ENCODE data around the gene TNFRSF14. TPM values are rescaled to one million over a fixed set of nuclear protein-coding genes. Genes with fewer than 3 reads are reported as not detected.

The TNFRSF14 gene
- total and polyA plus RNA-seq, 2 experiments from 2014 or later = not detected

DNA sequence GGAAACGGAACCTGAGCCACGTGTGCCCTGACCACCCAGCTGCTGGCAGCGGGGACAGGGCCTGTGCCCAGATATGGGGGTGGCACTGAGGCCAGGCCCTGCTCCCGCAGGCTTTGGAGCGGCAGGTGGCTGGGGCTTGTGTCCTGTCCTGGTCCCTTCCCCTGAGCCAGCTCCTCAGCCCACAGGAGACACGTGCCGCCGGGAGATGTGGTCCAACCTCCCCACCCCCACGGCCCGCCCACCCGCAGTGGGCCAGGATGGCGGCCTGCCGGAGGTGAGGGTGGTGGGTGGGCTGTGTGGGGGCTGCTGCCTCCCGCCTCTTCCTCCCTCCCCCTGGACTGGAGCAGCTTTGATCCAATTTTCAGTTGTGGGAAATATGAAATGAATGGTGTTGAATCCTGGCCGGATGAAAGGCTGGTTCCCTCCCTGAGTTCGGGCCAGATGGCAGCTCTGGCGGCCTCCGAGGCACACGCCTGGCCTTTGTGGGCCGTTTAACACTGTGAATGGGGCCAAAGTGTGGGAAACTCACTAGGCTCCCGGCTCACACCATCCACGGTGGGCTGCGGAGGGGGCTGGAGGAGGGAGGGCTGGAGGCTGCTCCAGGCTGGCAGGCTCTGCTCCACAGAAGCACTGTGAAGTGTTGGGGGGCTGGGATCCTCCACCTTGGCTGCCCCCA lies 23.5 kb upstream of the TNFRSF14 start:
- Histone ChIP-seq H3K4me1 (ENCODE audit: insufficient read depth) (peaks cover 9% of the 10 kb centered on the region), H3K36me3 (ENCODE audit: insufficient read depth) (no peaks in the 10 kb centered on the region), H3K27me3 (ENCODE audit: insufficient read depth) (peaks cover 57% of the 10 kb centered on the region), H3K79me2 (replicated peaks; ENCODE audit: insufficient read depth) (no peaks in the 10 kb centered on the region), H3K4me3 (no peak overlapping the region), H3K27ac (ENCODE audit: low read depth) (no peak overlapping the region), H2AFZ (no peak overlapping the region), H3K9me2 (ENCODE audit: insufficient read depth) (no peaks in the 10 kb centered on the region), H4K20me1 (replicated peaks; ENCODE audit: insufficient read depth) (no peaks in the 10 kb centered on the region), H3K4me2 (no peak overlapping the region), H3F3A (replicated peaks; ENCODE audit: low read depth) (no peaks in the 10 kb centered on the region)
- TF ChIP-seq POLR2AphosphoS5 (IDR thresholded peaks at IDR 0.05; ENCODE audit: low read depth) = no peak
- TF ChIP-seq, protein P1, sequence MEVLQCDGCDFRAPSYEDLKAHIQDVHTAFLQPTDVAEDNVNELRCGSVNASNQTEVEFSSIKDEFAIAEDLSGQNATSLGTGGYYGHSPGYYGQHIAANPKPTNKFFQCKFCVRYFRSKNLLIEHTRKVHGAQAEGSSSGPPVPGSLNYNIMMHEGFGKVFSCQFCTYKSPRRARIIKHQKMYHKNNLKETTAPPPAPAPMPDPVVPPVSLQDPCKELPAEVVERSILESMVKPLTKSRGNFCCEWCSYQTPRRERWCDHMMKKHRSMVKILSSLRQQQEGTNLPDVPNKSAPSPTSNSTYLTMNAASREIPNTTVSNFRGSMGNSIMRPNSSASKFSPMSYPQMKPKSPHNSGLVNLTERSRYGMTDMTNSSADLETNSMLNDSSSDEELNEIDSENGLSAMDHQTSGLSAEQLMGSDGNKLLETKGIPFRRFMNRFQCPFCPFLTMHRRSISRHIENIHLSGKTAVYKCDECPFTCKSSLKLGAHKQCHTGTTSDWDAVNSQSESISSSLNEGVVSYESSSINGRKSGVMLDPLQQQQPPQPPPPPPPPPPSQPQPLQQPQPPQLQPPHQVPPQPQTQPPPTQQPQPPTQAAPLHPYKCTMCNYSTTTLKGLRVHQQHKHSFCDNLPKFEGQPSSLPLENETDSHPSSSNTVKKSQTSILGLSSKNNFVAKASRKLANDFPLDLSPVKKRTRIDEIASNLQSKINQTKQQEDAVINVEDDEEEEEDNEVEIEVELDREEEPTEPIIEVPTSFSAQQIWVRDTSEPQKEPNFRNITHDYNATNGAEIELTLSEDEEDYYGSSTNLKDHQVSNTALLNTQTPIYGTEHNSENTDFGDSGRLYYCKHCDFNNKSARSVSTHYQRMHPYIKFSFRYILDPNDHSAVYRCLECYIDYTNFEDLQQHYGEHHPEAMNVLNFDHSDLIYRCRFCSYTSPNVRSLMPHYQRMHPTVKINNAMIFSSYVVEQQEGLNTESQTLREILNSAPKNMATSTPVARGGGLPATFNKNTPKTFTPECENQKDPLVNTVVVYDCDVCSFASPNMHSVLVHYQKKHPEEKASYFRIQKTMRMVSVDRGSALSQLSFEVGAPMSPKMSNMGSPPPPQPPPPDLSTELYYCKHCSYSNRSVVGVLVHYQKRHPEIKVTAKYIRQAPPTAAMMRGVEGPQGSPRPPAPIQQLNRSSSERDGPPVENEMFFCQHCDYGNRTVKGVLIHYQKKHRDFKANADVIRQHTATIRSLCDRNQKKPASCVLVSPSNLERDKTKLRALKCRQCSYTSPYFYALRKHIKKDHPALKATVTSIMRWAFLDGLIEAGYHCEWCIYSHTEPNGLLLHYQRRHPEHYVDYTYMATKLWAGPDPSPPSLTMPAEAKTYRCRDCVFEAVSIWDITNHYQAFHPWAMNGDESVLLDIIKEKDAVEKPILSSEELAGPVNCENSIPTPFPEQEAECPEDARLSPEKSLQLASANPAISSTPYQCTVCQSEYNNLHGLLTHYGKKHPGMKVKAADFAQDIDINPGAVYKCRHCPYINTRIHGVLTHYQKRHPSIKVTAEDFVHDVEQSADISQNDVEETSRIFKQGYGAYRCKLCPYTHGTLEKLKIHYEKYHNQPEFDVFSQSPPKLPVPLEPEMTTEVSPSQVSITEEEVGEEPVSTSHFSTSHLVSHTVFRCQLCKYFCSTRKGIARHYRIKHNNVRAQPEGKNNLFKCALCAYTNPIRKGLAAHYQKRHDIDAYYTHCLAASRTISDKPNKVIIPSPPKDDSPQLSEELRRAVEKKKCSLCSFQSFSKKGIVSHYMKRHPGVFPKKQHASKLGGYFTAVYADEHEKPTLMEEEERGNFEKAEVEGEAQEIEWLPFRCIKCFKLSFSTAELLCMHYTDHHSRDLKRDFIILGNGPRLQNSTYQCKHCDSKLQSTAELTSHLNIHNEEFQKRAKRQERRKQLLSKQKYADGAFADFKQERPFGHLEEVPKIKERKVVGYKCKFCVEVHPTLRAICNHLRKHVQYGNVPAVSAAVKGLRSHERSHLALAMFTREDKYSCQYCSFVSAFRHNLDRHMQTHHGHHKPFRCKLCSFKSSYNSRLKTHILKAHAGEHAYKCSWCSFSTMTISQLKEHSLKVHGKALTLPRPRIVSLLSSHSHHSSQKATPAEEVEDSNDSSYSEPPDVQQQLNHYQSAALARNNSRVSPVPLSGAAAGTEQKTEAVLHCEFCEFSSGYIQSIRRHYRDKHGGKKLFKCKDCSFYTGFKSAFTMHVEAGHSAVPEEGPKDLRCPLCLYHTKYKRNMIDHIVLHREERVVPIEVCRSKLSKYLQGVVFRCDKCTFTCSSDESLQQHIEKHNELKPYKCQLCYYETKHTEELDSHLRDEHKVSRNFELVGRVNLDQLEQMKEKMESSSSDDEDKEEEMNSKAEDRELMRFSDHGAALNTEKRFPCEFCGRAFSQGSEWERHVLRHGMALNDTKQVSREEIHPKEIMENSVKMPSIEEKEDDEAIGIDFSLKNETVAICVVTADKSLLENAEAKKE (CRISPR knock-in tag; IDR thresholded peaks at IDR 0.05) = no peak
- no peak for TF ChIP-seq REST (IDR thresholded peaks at IDR 0.05; ENCODE audit: unreplicated experiment)
- no peak for TF ChIP-seq STAT1 (IDR thresholded peaks at IDR 0.05; ENCODE audit: unreplicated experiment)
- TF ChIP-seq ZNF331 (CRISPR knock-in tag; IDR thresholded peaks at IDR 0.05; ENCODE audit: low read depth) = no peak
- TF ChIP-seq EZH2phosphoT487 (IDR thresholded peaks at IDR 0.05; ENCODE audit: unreplicated experiment) = no peak
- TF ChIP-seq, protein P2, sequence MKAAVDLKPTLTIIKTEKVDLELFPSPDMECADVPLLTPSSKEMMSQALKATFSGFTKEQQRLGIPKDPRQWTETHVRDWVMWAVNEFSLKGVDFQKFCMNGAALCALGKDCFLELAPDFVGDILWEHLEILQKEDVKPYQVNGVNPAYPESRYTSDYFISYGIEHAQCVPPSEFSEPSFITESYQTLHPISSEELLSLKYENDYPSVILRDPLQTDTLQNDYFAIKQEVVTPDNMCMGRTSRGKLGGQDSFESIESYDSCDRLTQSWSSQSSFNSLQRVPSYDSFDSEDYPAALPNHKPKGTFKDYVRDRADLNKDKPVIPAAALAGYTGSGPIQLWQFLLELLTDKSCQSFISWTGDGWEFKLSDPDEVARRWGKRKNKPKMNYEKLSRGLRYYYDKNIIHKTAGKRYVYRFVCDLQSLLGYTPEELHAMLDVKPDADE (IDR thresholded peaks at IDR 0.05) = no peak
- TF ChIP-seq ZNF114 (CRISPR knock-in tag; IDR thresholded peaks at IDR 0.05) = no peak
- TF ChIP-seq, protein P3, sequence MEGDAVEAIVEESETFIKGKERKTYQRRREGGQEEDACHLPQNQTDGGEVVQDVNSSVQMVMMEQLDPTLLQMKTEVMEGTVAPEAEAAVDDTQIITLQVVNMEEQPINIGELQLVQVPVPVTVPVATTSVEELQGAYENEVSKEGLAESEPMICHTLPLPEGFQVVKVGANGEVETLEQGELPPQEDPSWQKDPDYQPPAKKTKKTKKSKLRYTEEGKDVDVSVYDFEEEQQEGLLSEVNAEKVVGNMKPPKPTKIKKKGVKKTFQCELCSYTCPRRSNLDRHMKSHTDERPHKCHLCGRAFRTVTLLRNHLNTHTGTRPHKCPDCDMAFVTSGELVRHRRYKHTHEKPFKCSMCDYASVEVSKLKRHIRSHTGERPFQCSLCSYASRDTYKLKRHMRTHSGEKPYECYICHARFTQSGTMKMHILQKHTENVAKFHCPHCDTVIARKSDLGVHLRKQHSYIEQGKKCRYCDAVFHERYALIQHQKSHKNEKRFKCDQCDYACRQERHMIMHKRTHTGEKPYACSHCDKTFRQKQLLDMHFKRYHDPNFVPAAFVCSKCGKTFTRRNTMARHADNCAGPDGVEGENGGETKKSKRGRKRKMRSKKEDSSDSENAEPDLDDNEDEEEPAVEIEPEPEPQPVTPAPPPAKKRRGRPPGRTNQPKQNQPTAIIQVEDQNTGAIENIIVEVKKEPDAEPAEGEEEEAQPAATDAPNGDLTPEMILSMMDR (conservative IDR thresholded peaks at IDR 0.05; ENCODE audit: low read depth in 2 of 2) = no peak
- no peak for TF ChIP-seq JUNB (IDR thresholded peaks at IDR 0.05; ENCODE audit: unreplicated experiment)
- TF ChIP-seq NANOG (IDR thresholded peaks at IDR 0.05; ENCODE audit: borderline replicate concordance) = no peak
- DNase-seq (ENCODE audit: low spot score) (no peak), ATAC-seq (no peak)
- H3K27me3 Mint-ChIP-seq (ENCODE audit: insufficient read depth, low read depth, poor library complexity) = peaks cover 55% of the 10 kb centered on the region
- no peaks in the 10 kb centered on the region for H3K36me3 Mint-ChIP-seq (ENCODE audit: low read depth)
- H3K9me3 Mint-ChIP-seq = no peaks in the 10 kb centered on the region
- no peak overlapping the region for H3K4me3 Mint-ChIP-seq
- H3K27ac Mint-ChIP-seq = no peak overlapping the region
- peaks cover 18% of the 10 kb centered on the region for H3K4me1 Mint-ChIP-seq
